HL-60/S4 (cell line): ENCODE data around the gene COX4I1.
"Not testable (repeated sequence)": the region's sequence is repeated elsewhere in the genome, so short reads cannot be mapped to it uniquely, and the experiment has no call there.

ENCODE experiments used
- in situ Hi-C: fragments of 300-500 bp; cut with MboI; formaldehyde crosslinking; loops from 2 replicates; pipeline ENCODE4 v1.14.3; 2022; ENCODE audit warnings: low sequenced_read_pairs

COX4I1 gene

GRCh38 chr16:85836706-85837582, 37.4 kb downstream of the COX4I1 start:
- in situ Hi-C loops: no loop called here

GRCh38 chr16:85837654-85838053, 38.2 kb downstream of the COX4I1 start:
- in situ Hi-C loops: not testable (repeated sequence)

GRCh38 chr16:85838381-85838780, 38.9 kb downstream of the COX4I1 start:
- in situ Hi-C loops: no loop called here

GRCh38 chr16:85838876-85839585, 39.5 kb downstream of the COX4I1 start:
- in situ Hi-C loops: no loop called here

GRCh38 chr16:85839681-85840240, 40.3 kb downstream of the COX4I1 start:
- in situ Hi-C loops: no loop called here

GRCh38 chr16:85840395-85840794, 40.9 kb downstream of the COX4I1 start:
- in situ Hi-C loops: no loop called here

- in situ Hi-C loops: no loop called here
Measured at GRCh38 chr16:85840801-85841200, 41.3 kb downstream of the COX4I1 start.

GRCh38 chr16:85842435-85842834, 42.9 kb downstream of the COX4I1 start:
- in situ Hi-C loops: no loop called here

GRCh38 chr16:85842848-85843247, 43.4 kb downstream of the COX4I1 start:
- in situ Hi-C loops: no loop called here

- in situ Hi-C loops: no loop called here
Measured at GRCh38 chr16:85843471-85844168, 44.1 kb downstream of the COX4I1 start.

GRCh38 chr16:85844169-85844481, 44.6 kb downstream of the COX4I1 start:
- in situ Hi-C loops: no loop called here

- in situ Hi-C loops: no loop called here
Measured at GRCh38 chr16:85844786-85845185, 45.3 kb downstream of the COX4I1 start.

GRCh38 chr16:85845266-85845665, 45.8 kb downstream of the COX4I1 start:
- in situ Hi-C loops: no loop called here

GRCh38 chr16:85846461-85846860, 47.0 kb downstream of the COX4I1 start:
- in situ Hi-C loops: no loop called here

- in situ Hi-C loops: no loop called here
Measured at GRCh38 chr16:85847036-85847435, 47.5 kb downstream of the COX4I1 start.

- in situ Hi-C loops: no loop called here
Measured at GRCh38 chr16:85847681-85848601, 48.4 kb downstream of the COX4I1 start.

GRCh38 chr16:85848986-85849385, 49.5 kb downstream of the COX4I1 start:
- in situ Hi-C loops: no loop called here

GRCh38 chr16:85849388-85849787, 49.9 kb downstream of the COX4I1 start:
- in situ Hi-C loops: no loop called here

- in situ Hi-C loops: no loop called here
Measured at GRCh38 chr16:85850344-85850880, 50.9 kb downstream of the COX4I1 start.
